HCT116 (cell line): ENCODE data around the gene DAGLB. TPM values are rescaled to one million over a fixed set of nuclear protein-coding genes. Genes with fewer than 3 reads are reported as not detected.

Experiments used
- ATAC-seq: fragments of 200-7000 bp; cut with Tn5 transposase; 2 replicates; pipeline ENCODE4 v1.9.1; 2020; ENCODE audit warnings: mild to moderate bottlenecking, moderate library complexity
- BruUV-seq: library from RNA; stranded (reverse); fragments of 400-500 nt; replicated peaks from 2 replicates; lab custom pipeline; 2021; lab: Mats Ljungman, UMichigan
- CTCF ChIA-PET: fragments of 300-600 bp; sonication (Branson Sonifier 250); formaldehyde crosslinking; loops from one replicate; lab custom pipeline; 2021; ENCODE audit warnings: antibody characterized with exemption; lab: Charles Lee
- POLR2A ChIA-PET: fragments of 300-600, 350-600 bp; sonication (Branson Sonifier 250); formaldehyde crosslinking; loops from one replicate; lab custom pipeline; 2021; ENCODE audit warnings: antibody characterized with exemption; lab: Charles Lee
- RAD21 ChIA-PET, 2 experiments: fragments of 300-600 bp; sonication (Branson Sonifier 250); formaldehyde crosslinking; loops; one replicate each; lab custom pipeline; 2023; ENCODE audit warnings: low total read pairs in 2 of 2; ENCODE audit not compliant: uncharacterized antibody in 2 of 2, unreplicated experiment in 2 of 2, low non-redundant PET in 1 of 2; lab: Charles Lee
- DNase-seq: peaks from one replicate; pipeline ENCODE4 v3.0.0-alpha.2; 2010; ENCODE audit warnings: low read depth, low spot score
- H2AFZ ChIP-seq: fragments of 200-600 bp; shearing (Covaris generic), sonication (generic); 2 replicates; pipeline ENCODE4 v1.6.1; 2017; ENCODE audit warnings: low read depth, mixed run types, mixed read lengths, antibody characterized with exemption, low read length; ENCODE audit not compliant: poor library complexity, severe bottlenecking
- H3K27ac ChIP-seq: 2 replicates; pipeline ENCODE4 v1.5.1; 2012; ENCODE audit warnings: low read depth, low read length
- H3K27me3 ChIP-seq: fragments of 200-600 bp; sonication (generic); 2 replicates; pipeline ENCODE4 v1.6.1; 2016; ENCODE audit warnings: mixed run types, low read length, mixed read lengths; ENCODE audit not compliant: insufficient read depth
- H3K36me3 ChIP-seq, 2 experiments: fragments of 200-500 bp in 1 of 2; fragments of 200-600 bp in 1 of 2; sonication (Bioruptor generic) in 1 of 2; sonication (generic) in 1 of 2; 2 replicates each; pipeline versions ENCODE4 v1.5.1 to v1.6.1; 2014 to 2016; ENCODE audit warnings: low read length in 2 of 2, inconsistent platforms in 1 of 2, mixed read lengths in 1 of 2, mixed run types in 1 of 2; ENCODE audit not compliant: insufficient read depth in 2 of 2, control insufficient read depth in 1 of 2
- H3K4me1 ChIP-seq, 2 experiments: fragments of 200-600 bp in 1 of 2; sonication (generic) in 1 of 2; 2 replicates each; pipeline versions ENCODE4 v1.5.1 to v1.6.1; 2012 to 2017; ENCODE audit warnings: low read length in 2 of 2, inconsistent platforms in 1 of 2, mild to moderate bottlenecking in 1 of 2, mixed read lengths in 1 of 2, mixed run types in 1 of 2, moderate library complexity in 1 of 2; ENCODE audit not compliant: insufficient read depth in 2 of 2, control insufficient read depth in 1 of 2
- H3K4me2 ChIP-seq: fragments of 200-600 bp; sonication (generic); 2 replicates; pipeline ENCODE4 v1.6.1; 2017; ENCODE audit warnings: mixed run types, low read length, mixed read lengths
- H3K4me3 ChIP-seq, 2 experiments: fragments of 200-600 bp in 1 of 2; sonication (generic) in 1 of 2; replicated peaks in 1 of 2; 2 replicates each; pipeline ENCODE4 v1.5.1; 2011 to 2016; ENCODE audit warnings: low read length in 2 of 2, control low read depth in 1 of 2, low read depth in 1 of 2, mild to moderate bottlenecking in 1 of 2, mixed read lengths in 1 of 2, mixed run types in 1 of 2
- H3K79me2 ChIP-seq: fragments of 200-600 bp; sonication (generic); 2 replicates; pipeline ENCODE4 v1.6.1; 2017; ENCODE audit warnings: mild to moderate bottlenecking, mixed run types, low read length, moderate library complexity, mixed read lengths; ENCODE audit not compliant: insufficient read depth
- H3K9ac ChIP-seq: fragments of 200-600 bp; sonication (generic); 2 replicates; pipeline ENCODE4 v1.6.1; 2016; ENCODE audit warnings: low read length, mixed read lengths
- H3K9me2 ChIP-seq: fragments of 200-600 bp; sonication (generic), shearing (Covaris generic); 2 replicates; pipeline ENCODE4 v1.6.1; 2017; ENCODE audit warnings: mixed run types, mild to moderate bottlenecking, moderate library complexity; ENCODE audit not compliant: insufficient read depth
- H3K9me3 ChIP-seq, 2 experiments: fragments of 200-500 bp in 1 of 2; fragments of 200-600 bp in 1 of 2; sonication (Bioruptor generic) in 1 of 2; sonication (generic) in 1 of 2; 2 replicates each; pipeline ENCODE4 v1.6.1; 2014 to 2017; ENCODE audit warnings: low read length in 2 of 2, mixed read lengths in 2 of 2, inconsistent platforms in 1 of 2, low read depth in 1 of 2, mild to moderate bottlenecking in 1 of 2, mixed run types in 1 of 2, moderate library complexity in 1 of 2; ENCODE audit not compliant: control insufficient read depth in 1 of 2, insufficient read depth in 1 of 2
- H4K20me1 ChIP-seq: fragments of 200-600 bp; sonication (generic), shearing (Covaris generic); 2 replicates; pipeline ENCODE4 v1.6.1; 2017; ENCODE audit warnings: mixed run types, mild to moderate bottlenecking, moderate library complexity; ENCODE audit not compliant: insufficient read depth
- CBX3 ChIP-seq: IDR thresholded peaks from 2 replicates; pipeline ENCODE4 v1.6.1; 2012; ENCODE audit warnings: low read depth
- CEBPB ChIP-seq: IDR thresholded peaks from 2 replicates; pipeline ENCODE4 v1.6.1; 2012; ENCODE audit warnings: low read depth
- EGR1 ChIP-seq: IDR thresholded peaks from 2 replicates; pipeline ENCODE4 v1.6.1; 2012; ENCODE audit warnings: low read depth
- JUND ChIP-seq: IDR thresholded peaks from 2 replicates; pipeline ENCODE4 v1.6.1; 2012
- POLR2AphosphoS5 ChIP-seq: IDR thresholded peaks from 2 replicates; pipeline ENCODE4 v1.6.1; 2011; ENCODE audit warnings: mild to moderate bottlenecking, low read depth, low read length, moderate library complexity
- RAD21 ChIP-seq: IDR thresholded peaks from 2 replicates; pipeline ENCODE4 v1.6.1; 2012; ENCODE audit warnings: low read depth, mild to moderate bottlenecking
- SIN3A ChIP-seq: IDR thresholded peaks from 2 replicates; pipeline ENCODE4 v1.6.1; 2012; ENCODE audit warnings: low read depth
- SP1 ChIP-seq: IDR thresholded peaks from 2 replicates; pipeline ENCODE4 v1.6.1; 2012; ENCODE audit warnings: low read depth
- SRF ChIP-seq: IDR thresholded peaks from 2 replicates; pipeline ENCODE4 v1.6.1; 2012; ENCODE audit warnings: low read depth
- TCF7L2 ChIP-seq: IDR thresholded peaks from 2 replicates; pipeline ENCODE4 v1.7.0; 2011; ENCODE audit warnings: borderline replicate concordance, inconsistent platforms; ENCODE audit not compliant: insufficient read depth, insufficient read length; ENCODE audit errors: extremely low read depth
- ZFX ChIP-seq: fragments of 450-650 bp; IDR thresholded peaks from 2 replicates; pipeline ENCODE4 v1.6.1; 2017
- intact Hi-C: fragments of 100-400 bp; cut with micrococcal nuclease; formaldehyde crosslinking; loops from 2 replicates; pipeline ENCODE4 v1.10.0; 2022
- total RNA-seq: library from RNA; stranded (reverse); gene quantifications from one replicate; pipeline ENCODE4 v1.2.1, GENCODE V29; 2021; ENCODE audit not compliant: unreplicated experiment
- TF ChIP-seq, protein P1 (sequence below): IDR thresholded peaks from 2 replicates; pipeline ENCODE4 v1.6.1; 2012; ENCODE audit warnings: low read depth
- TF ChIP-seq, protein P2 (sequence below): IDR thresholded peaks from 2 replicates; pipeline ENCODE4 v1.6.1; 2012
- TF ChIP-seq, protein P3 (sequence below): IDR thresholded peaks from 2 replicates; pipeline ENCODE4 v1.6.1; 2011; ENCODE audit warnings: mild to moderate bottlenecking, low read length, moderate library complexity; ENCODE audit not compliant: insufficient replicate concordance; ENCODE audit errors: extremely low read depth

The DAGLB gene
- total RNA-seq, 1 experiment from 2014 or later = 30.2 TPM

GRCh38 chr7:6375348-6376101, 72.2 kb downstream of the DAGLB start:
- ATAC-seq = no peak
- no peak for TF ChIP-seq POLR2AphosphoS5
- ChIA-PET POLR2A (no interaction called here), CTCF (no interaction called here), RAD21 (no interaction called here)
- Histone ChIP-seq H3K36me3 (peaks cover 2 to 6% of the 10 kb centered on the region in 2 experiments; a peak in 1 of 4 replicates), H3K79me2 (peaks cover 58% of the 10 kb centered on the region), H3K27ac (peak overlapping the region; percentile 94), H3K4me3 (peak overlapping the region; percentile 80 to 87), H2AFZ (no peak overlapping the region), H3K27me3 (no peaks in the 10 kb centered on the region), H3K9ac (peak overlapping the region; percentile 91), H3K4me2 (peak overlapping the region; percentile 97), H3K9me3 (no peaks in the 10 kb centered on the region), H3K4me1 (peaks cover 21 to 37% of the 10 kb centered on the region in 2 experiments), H4K20me1 (peaks cover 16% of the 10 kb centered on the region; the same call in 1 of the 2 replicates), H3K9me2 (no peaks in the 10 kb centered on the region)
- DNase-seq = no peak
- BruUV-seq = TSS peak; percentile 74
- intact Hi-C loops = no loop called here

DNA sequence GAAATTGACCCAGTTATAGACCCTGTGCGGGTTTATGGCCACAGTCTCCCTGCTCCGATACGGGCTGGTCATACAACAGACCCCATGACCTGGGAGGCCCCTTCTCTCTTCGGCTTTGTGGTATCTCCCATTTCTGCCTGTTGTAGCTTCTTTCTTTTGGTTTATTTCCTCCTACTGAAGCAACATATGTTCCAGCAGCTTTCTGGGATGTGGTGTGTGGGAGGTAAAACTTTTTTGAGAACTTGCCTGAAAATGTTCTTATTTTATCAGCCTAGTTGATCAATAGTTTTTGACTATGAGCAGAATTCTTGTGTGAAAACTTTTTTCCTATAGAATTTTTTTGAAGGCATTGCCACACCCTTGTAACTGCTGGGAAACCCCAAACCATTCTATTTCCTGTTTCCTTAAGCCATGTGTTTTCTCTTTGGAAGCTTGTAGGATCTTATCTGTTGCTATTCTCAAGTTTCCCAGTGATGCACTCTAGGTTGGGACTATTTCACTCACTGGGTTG, 80.0 kb downstream of the DAGLB start:
- POLR2A ChIA-PET = no interaction called here
- BruUV-seq = no TSS peak
- H3K4me3 ChIP-seq = no peak overlapping the region
- no peak overlapping the region for H3K27ac ChIP-seq
- CTCF ChIA-PET = no interaction called here
- no peak for DNase-seq
- H3K36me3 ChIP-seq = no peaks in the 10 kb centered on the region
- peaks cover 6 to 11% of the 10 kb centered on the region in 2 experiments for H3K4me1 ChIP-seq
- no peak overlapping the region for H3K9ac ChIP-seq
- no peaks in the 10 kb centered on the region for H3K9me2 ChIP-seq
- no peaks in the 10 kb centered on the region for H3K27me3 ChIP-seq
- H2AFZ ChIP-seq = peak overlapping the region; percentile 78
- ATAC-seq = no peak
- no peaks in the 10 kb centered on the region for H3K9me3 ChIP-seq
- RAD21 ChIA-PET = no interaction called here
- H3K4me2 ChIP-seq = no peak overlapping the region
- no peaks in the 10 kb centered on the region for H3K79me2 ChIP-seq
- intact Hi-C loops = no loop called here
- H4K20me1 ChIP-seq = no peaks in the 10 kb centered on the region
- TF ChIP-seq SRF (no peak), RAD21 (no peak), CBX3 (no peak), SP1 (no peak), TCF7L2 (no peak), SIN3A (no peak), JUND (no peak), ZFX (no peak), EGR1 (no peak), CEBPB (no peak)
- TF ChIP-seq, protein P1, sequence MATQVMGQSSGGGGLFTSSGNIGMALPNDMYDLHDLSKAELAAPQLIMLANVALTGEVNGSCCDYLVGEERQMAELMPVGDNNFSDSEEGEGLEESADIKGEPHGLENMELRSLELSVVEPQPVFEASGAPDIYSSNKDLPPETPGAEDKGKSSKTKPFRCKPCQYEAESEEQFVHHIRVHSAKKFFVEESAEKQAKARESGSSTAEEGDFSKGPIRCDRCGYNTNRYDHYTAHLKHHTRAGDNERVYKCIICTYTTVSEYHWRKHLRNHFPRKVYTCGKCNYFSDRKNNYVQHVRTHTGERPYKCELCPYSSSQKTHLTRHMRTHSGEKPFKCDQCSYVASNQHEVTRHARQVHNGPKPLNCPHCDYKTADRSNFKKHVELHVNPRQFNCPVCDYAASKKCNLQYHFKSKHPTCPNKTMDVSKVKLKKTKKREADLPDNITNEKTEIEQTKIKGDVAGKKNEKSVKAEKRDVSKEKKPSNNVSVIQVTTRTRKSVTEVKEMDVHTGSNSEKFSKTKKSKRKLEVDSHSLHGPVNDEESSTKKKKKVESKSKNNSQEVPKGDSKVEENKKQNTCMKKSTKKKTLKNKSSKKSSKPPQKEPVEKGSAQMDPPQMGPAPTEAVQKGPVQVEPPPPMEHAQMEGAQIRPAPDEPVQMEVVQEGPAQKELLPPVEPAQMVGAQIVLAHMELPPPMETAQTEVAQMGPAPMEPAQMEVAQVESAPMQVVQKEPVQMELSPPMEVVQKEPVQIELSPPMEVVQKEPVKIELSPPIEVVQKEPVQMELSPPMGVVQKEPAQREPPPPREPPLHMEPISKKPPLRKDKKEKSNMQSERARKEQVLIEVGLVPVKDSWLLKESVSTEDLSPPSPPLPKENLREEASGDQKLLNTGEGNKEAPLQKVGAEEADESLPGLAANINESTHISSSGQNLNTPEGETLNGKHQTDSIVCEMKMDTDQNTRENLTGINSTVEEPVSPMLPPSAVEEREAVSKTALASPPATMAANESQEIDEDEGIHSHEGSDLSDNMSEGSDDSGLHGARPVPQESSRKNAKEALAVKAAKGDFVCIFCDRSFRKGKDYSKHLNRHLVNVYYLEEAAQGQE = no peak
- TF ChIP-seq, protein P2, sequence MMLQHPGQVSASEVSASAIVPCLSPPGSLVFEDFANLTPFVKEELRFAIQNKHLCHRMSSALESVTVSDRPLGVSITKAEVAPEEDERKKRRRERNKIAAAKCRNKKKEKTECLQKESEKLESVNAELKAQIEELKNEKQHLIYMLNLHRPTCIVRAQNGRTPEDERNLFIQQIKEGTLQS = no peak
- TF ChIP-seq, protein P3, sequence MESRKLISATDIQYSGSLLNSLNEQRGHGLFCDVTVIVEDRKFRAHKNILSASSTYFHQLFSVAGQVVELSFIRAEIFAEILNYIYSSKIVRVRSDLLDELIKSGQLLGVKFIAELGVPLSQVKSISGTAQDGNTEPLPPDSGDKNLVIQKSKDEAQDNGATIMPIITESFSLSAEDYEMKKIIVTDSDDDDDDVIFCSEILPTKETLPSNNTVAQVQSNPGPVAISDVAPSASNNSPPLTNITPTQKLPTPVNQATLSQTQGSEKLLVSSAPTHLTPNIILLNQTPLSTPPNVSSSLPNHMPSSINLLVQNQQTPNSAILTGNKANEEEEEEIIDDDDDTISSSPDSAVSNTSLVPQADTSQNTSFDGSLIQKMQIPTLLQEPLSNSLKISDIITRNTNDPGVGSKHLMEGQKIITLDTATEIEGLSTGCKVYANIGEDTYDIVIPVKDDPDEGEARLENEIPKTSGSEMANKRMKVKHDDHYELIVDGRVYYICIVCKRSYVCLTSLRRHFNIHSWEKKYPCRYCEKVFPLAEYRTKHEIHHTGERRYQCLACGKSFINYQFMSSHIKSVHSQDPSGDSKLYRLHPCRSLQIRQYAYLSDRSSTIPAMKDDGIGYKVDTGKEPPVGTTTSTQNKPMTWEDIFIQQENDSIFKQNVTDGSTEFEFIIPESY = no peak
